Measurements from ENCODE around the gene PCNT.

GRCh38 chr21:46411236-46411635, 87.3 kb downstream of the PCNT start:
- no peak for TF ChIP-seq POLR2A (IDR thresholded peaks at IDR 0.05)
- TF ChIP-seq, protein P1, sequence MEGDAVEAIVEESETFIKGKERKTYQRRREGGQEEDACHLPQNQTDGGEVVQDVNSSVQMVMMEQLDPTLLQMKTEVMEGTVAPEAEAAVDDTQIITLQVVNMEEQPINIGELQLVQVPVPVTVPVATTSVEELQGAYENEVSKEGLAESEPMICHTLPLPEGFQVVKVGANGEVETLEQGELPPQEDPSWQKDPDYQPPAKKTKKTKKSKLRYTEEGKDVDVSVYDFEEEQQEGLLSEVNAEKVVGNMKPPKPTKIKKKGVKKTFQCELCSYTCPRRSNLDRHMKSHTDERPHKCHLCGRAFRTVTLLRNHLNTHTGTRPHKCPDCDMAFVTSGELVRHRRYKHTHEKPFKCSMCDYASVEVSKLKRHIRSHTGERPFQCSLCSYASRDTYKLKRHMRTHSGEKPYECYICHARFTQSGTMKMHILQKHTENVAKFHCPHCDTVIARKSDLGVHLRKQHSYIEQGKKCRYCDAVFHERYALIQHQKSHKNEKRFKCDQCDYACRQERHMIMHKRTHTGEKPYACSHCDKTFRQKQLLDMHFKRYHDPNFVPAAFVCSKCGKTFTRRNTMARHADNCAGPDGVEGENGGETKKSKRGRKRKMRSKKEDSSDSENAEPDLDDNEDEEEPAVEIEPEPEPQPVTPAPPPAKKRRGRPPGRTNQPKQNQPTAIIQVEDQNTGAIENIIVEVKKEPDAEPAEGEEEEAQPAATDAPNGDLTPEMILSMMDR (IDR thresholded peaks at IDR 0.05 in 4 of 5, conservative IDR thresholded peaks at IDR 0.05 in 1 of 5) = no peak
